ENCODE data around the gene MOB3A. TPM values are rescaled to one million over a fixed set of nuclear protein-coding genes. Genes with fewer than 3 reads are reported as not detected.

MOB3A gene
- total and polyA plus RNA-seq, 2 of the 8 experiments (the other 6 are each of a cell fraction or from before 2014, with no cell fraction given): 9.2 to 9.6 TPM

GRCh38 chr19:2060884-2061494 lies 35.1 kb downstream of the MOB3A start:
- Histone ChIP-seq H3K36me3 (ENCODE audit: control insufficient read depth in 2 of 4, insufficient read depth in 4 of 4, low read length in 3 of 4) (no peaks in the 10 kb centered on the region), H3K27me3 (replicated peaks in 1 of 4; ENCODE audit: control insufficient read depth in 3 of 4, extremely low read depth in 1 of 4, insufficient read depth in 3 of 4, low read length in 3 of 4) (no peaks in the 10 kb centered on the region), H2AFZ (ENCODE audit: low read length) (no peak overlapping the region), H3K18ac (ENCODE audit: extremely low read depth, low read length) (peak overlapping the region; percentile 51; the same call in 1 of the 2 replicates), H4K20me1 (replicated peaks in 1 of 2; ENCODE audit: control insufficient read depth in 1 of 2, insufficient read depth in 2 of 2, low read length in 2 of 2) (no peaks in the 10 kb centered on the region), H3K79me1 (ENCODE audit: low read depth, low read length) (no peaks in the 10 kb centered on the region), H3K79me2 (ENCODE audit: control insufficient read depth in 1 of 2, insufficient read depth in 2 of 2, low read length in 2 of 2) (no peaks in the 10 kb centered on the region), H2BK5ac (ENCODE audit: low read depth, low read length) (peak overlapping the region; percentile 81), H3K27ac (ENCODE audit: low read depth, low read length) (peak overlapping the region; percentile 78), H3K4me2 (ENCODE audit: insufficient read depth in 1 of 2, low read depth in 2 of 2, low read length in 2 of 2) (peak overlapping the region; percentile 76 to 84), H3K23ac (ENCODE audit: insufficient read length) (no peak overlapping the region), H4K8ac (ENCODE audit: extremely low read depth, insufficient read depth, low read length) (peak overlapping the region; percentile 82; the same call in 1 of the 2 replicates), H4K91ac (replicated peaks; ENCODE audit: insufficient read length, low read length) (peak overlapping the region; percentile 85), H2BK12ac (ENCODE audit: low read depth, low read length) (no peak overlapping the region), H3K56ac (replicated peaks; ENCODE audit: insufficient read length, low read depth, low read length) (peak overlapping the region; percentile 86), H3K9me3 (ENCODE audit: insufficient read depth in 2 of 2, low read depth in 1 of 2, low read length in 1 of 2) (no peaks in the 10 kb centered on the region), H3K23me2 (ENCODE audit: low read depth, low read length) (peaks cover 5% of the 10 kb centered on the region; the same call in 1 of the 2 replicates), H4K5ac (ENCODE audit: insufficient read length, low read depth, low read length) (peak overlapping the region; percentile 57), H3K4me1 (replicated peaks in 1 of 4; ENCODE audit: control insufficient read depth in 3 of 4, insufficient read depth in 4 of 4, low read length in 3 of 4) (peaks cover 4 to 32% (median 22%) of the 10 kb centered on the region in 4 experiments), H3K4me3 (ENCODE audit: extremely low read depth in 1 of 4, insufficient read depth in 2 of 4, low read depth in 3 of 4, low read length in 4 of 4) (peak overlapping the region; percentile 41 to 68 (median 51)), H2AK5ac (ENCODE audit: low read depth, low read length) (no peak overlapping the region; the same call in 1 of the 2 replicates), H3K9ac (replicated peaks in 1 of 4; ENCODE audit: extremely low read depth in 1 of 4, low read depth in 3 of 4, low read length in 3 of 4) (peak overlapping the region in 3 of 4 experiments; percentile 45 to 76 (median 51); a peak in 6 of 7 replicates), H3K4ac (replicated peaks; ENCODE audit: insufficient read length, low read depth, low read length) (peak overlapping the region; percentile 78), H2BK120ac (replicated peaks; ENCODE audit: low read depth, low read length) (no peak overlapping the region), H2BK20ac (ENCODE audit: low read length) (no peak overlapping the region), H3K14ac (ENCODE audit: insufficient read length) (no peak overlapping the region), H2BK15ac (ENCODE audit: low read length) (peak overlapping the region; percentile 88; the same call in 1 of the 2 replicates)
- ChIA-PET POLR2A (ENCODE audit: partially characterized antibody) (interaction anchor here (0.6 to 22.2 kb wide), 7 partner anchors 8 to 550 kb away, joined by 3 to 524 read pairs (median 8); partner anchors contain the start of genes BTBD2 and MKNK2), CTCF (ENCODE audit: partially characterized antibody) (interaction anchor here (0.7 to 1.8 kb wide), 5 partner anchors 10 to 178 kb away, joined by 3 to 5 read pairs (median 4); partner anchors contain the start of gene MKNK2)
- no peak for FAIRE-seq
- 3% methylated on average over 28 of the region's 55 CpGs; no CpG with 5 or more reads in 1 of the 2 experiments for WGBS, 2 experiments (ENCODE audit: extremely low coverage in 1 of 2, insufficient coverage in 1 of 2, insufficient read length in 1 of 2, insufficient replicate concordance in 2 of 2, low coverage in 1 of 2, low lambda C conversion rate in 2 of 2, missing lambda C conversion rate in 1 of 2)
- DNase-seq (ENCODE audit: low read depth in 1 of 2, low spot score in 2 of 2): no peak
- TF ChIP-seq NRF1 (IDR thresholded peaks at IDR 0.05; ENCODE audit: low read depth, low read length): peak; percentile 84
- no peak for TF ChIP-seq ASH2L (IDR thresholded peaks at IDR 0.05; ENCODE audit: low read length)
- TF ChIP-seq MAFK (IDR thresholded peaks at IDR 0.05; ENCODE audit: low read depth, low read length): no peak
- no peak for TF ChIP-seq E2F6 (IDR thresholded peaks at IDR 0.05)
- no peak for TF ChIP-seq SIX5 (IDR thresholded peaks at IDR 0.05; ENCODE audit: low read depth, low read length)
- TF ChIP-seq CHD2 (IDR thresholded peaks at IDR 0.05; ENCODE audit: low read length): no peak
- no peak for TF ChIP-seq SRF (IDR thresholded peaks at IDR 0.05; ENCODE audit: low read depth, low read length)
- TF ChIP-seq PHF8 (conservative IDR thresholded peaks at IDR 0.05; ENCODE audit: low read depth, low read length): peak; percentile 73
- TF ChIP-seq GABPA (IDR thresholded peaks at IDR 0.05; ENCODE audit: borderline replicate concordance, insufficient read depth, low read length): 0 out of 2 replicates have a peak, but pooled peaks have one; percentile 42
- TF ChIP-seq HDAC2 (IDR thresholded peaks at IDR 0.05; ENCODE audit: borderline replicate concordance in 1 of 2, low read depth in 2 of 2, low read length in 2 of 2): no peak; a peak in 1 of 4 replicates
- no peak for TF ChIP-seq RXRA (IDR thresholded peaks at IDR 0.05; ENCODE audit: insufficient read depth, low read depth, low read length)

Data from H1 (cell line).